Vagina (tissue), 2 donors: ENCODE results near the gene CREB3L1.

ENCODE experiments used
- CTCF ChIP-seq, 3 experiments: fragments of 450-650 bp in 2 of 3; fragments of 200-600 bp in 1 of 3; sonication (generic) in 1 of 3; IDR thresholded peaks; one replicate each; pipeline ENCODE4 v1.5.1; 2017 to 2019; ENCODE audit warnings: antibody characterized with exemption in 3 of 3, mild to moderate bottlenecking in 2 of 3, moderate library complexity in 2 of 3
- POLR2A ChIP-seq, 2 donors: fragments of 450-650 bp; IDR thresholded peaks; one replicate each; pipeline ENCODE4 v1.6.1; 2017; ENCODE audit warnings: antibody characterized with exemption in 2 of 2, mild to moderate bottlenecking in 2 of 2, moderate library complexity in 2 of 2
- POLR2AphosphoS5 ChIP-seq, 2 donors: sonication (generic); formaldehyde crosslinking; IDR thresholded peaks; one replicate each; pipeline ENCODE4 v1.9.0; 2017; ENCODE audit warnings: antibody characterized with exemption in 2 of 2, mild to moderate bottlenecking in 2 of 2, low read depth in 1 of 2; ENCODE audit not compliant: insufficient read depth in 1 of 2

DNA sequence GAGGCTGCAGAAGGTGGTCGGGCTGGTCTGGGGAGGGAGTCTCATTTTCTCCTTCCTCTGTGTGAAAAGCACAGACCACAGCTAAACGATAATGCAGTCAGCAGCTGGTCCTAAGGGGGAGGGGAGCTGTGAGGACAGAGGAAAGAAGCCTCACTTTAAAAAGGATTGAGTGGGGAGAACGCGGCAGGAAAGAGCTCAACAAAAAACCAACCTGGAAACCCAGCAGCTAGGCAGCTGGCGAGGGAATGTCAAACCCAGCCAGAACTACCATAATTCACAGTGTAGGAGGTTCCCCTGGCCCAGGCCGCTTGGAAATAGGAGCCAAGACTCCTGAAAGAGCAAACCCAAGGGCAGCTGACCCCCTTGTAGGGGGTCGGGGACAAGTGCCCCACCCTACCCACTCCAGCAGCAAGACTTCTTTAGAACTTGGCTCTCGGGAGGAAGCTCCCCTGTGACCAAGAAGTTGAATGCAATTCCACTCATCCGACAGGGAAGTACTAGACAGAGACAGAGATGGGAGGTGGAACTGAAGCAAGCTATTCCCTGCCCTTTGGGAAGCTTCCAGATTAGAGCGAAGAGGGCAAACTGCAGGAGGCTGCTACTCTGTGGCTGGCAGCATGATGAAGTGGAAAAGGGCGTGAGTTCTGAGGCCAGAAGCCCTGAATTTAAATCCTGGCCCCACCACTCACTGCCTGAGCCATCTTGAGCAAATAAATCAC is 53.3 kb downstream of the CREB3L1 start:
- TF ChIP-seq POLR2AphosphoS5 (IDR thresholded peaks at IDR 0.05; ENCODE audit: insufficient read depth in 1 of 2, low read depth in 1 of 2) (no peak), CTCF (IDR thresholded peaks at IDR 0.05) (no peak), POLR2A (IDR thresholded peaks at IDR 0.05) (no peak)
